Activated T-cell treated with anti-CD3 and anti-CD28 coated beads, Interleukin-2, amount 50 U/mL, for 72 hours (primary cell): ENCODE measurements around the gene PIGQ. TPM values are rescaled to one million over a fixed set of nuclear protein-coding genes. Genes with fewer than 3 reads are reported as not detected.

Experiments
- ATAC-seq, 2 donors: fragments of 150-1000 bp; cut with Tn5 transposase; replicated peaks in 1 of 2; 2 replicates each; pipeline ENCODE4 v1.10.0; 2021; ENCODE audit warnings: moderate library complexity in 2 of 2, mild to moderate bottlenecking in 1 of 2
- DNase-seq, 2 donors: peaks; one replicate each; pipeline ENCODE4 v3.0.0; 2021 to 2022; ENCODE audit warnings: mixed read lengths in 1 of 2
- H3K27ac Mint-ChIP-seq: one replicate; pipeline ENCODE4 v1.8.0; 2022; ENCODE audit warnings: mild to moderate bottlenecking, moderate library complexity, mixed read lengths
- H3K27me3 Mint-ChIP-seq: one replicate; pipeline ENCODE4 v1.8.0; 2022; ENCODE audit warnings: low read depth, mixed read lengths
- H3K36me3 Mint-ChIP-seq, 2 donors: one replicate each; pipeline ENCODE4 v1.8.0; 2022; ENCODE audit warnings: mixed read lengths in 2 of 2, mild to moderate bottlenecking in 1 of 2; ENCODE audit not compliant: insufficient read depth in 2 of 2
- H3K4me1 Mint-ChIP-seq: one replicate; pipeline ENCODE4 v1.8.0; 2022; ENCODE audit warnings: low read depth, mixed read lengths
- H3K4me3 Mint-ChIP-seq, 2 donors: one replicate each; pipeline ENCODE4 v1.8.0; 2022; ENCODE audit warnings: mild to moderate bottlenecking in 2 of 2, mixed read lengths in 2 of 2, moderate library complexity in 2 of 2
- H3K9me3 Mint-ChIP-seq, 2 donors: one replicate each; pipeline ENCODE4 v1.8.0; 2022; ENCODE audit warnings: mixed read lengths in 2 of 2
- total RNA-seq, 2 donors: library from RNA; stranded (reverse); gene quantifications; one replicate each; pipeline ENCODE4 v1.2.3, GENCODE V29; 2022

PIGQ gene
- total RNA-seq, 2 donors from 2014 or later, result 18.2 to 22.4 TPM

DNA sequence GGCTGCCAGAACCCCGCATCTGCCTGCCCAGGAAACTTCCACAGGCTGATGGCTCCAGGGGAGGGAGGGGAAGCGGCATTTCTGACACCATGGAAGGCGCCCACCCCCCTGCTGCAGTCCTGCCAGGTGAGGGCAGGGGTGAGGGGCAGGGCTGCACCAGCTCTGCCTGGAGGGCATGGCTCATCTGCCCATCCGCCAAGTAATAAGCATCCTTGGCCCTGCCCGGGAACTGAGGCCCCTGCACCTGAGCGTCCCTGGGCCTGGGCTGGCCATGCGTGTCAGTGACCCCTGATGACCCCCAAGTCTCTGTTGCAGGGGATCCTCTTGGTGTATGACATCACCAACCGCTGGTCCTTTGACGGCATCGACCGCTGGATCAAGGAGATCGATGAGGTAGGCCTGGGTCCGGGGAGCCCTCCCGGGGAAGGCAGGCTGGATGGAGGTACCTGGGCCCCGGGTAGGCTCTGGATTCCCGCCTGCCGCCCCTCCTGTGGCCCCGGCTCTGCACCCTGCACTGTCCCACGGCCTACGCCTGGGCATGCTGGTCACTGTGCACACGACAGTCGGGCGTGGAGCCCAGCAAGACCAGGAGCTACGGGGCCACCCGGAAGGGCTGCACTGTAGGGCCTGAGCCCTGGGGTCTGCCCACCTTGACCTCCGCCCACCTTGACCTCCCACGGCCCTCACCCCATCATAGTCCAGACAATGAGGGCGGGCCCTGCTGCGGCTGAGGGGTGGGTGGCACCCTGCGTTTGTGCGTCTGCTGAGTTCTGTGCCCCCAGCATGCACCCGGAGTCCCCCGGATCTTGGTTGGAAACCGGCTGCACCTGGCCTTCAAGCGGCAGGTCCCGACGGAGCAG lies 55.6 kb downstream of the PIGQ start:
- no peak overlapping the region for H3K27ac Mint-ChIP-seq
- no peaks in the 10 kb centered on the region for H3K9me3 Mint-ChIP-seq
- DNase-seq (no peak), ATAC-seq (no peak)
- H3K36me3 Mint-ChIP-seq, result no peaks in the 10 kb centered on the region
- no peaks in the 10 kb centered on the region for H3K27me3 Mint-ChIP-seq
- H3K4me1 Mint-ChIP-seq, result no peaks in the 10 kb centered on the region
- no peak overlapping the region for H3K4me3 Mint-ChIP-seq

DNA sequence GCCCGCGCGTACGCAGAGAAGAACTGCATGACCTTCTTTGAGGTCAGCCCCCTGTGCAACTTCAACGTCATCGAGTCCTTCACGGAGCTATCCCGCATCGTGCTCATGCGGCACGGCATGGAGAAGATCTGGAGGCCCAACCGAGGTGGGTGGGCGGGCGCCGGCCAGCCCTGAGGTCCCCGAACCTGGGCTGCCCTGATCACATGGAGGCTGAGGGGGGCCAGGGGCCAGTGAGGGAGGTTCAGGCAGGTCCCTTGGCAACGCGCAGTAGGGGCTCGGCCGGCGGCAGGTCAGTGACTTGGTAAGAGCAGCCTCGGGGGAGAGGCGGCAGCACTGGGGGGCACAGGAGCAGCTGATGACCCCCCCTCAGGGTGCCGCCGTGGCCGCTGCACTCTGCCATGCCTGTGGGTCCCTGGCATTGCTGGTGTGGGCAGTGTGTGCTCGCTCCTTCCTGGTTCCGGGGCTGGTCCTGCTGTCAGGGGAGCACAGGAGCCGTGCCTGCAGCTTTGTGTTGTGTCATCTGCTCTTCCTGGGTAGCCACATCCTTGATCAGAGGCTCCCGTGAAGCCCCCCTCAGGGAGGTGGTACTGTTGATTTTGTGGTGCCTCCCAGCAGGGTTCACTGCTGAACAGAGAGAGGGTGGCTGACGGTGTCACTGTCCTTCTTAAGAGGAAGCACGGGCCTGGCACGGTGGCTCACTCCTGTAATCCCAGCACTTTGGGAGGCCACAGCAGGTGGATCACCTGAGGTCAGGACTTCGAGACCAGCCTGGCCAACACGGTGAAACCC lies 56.4 kb downstream of the PIGQ start:
- no peaks in the 10 kb centered on the region for H3K9me3 Mint-ChIP-seq
- DNase-seq (no peak), ATAC-seq (no peak)
- no peaks in the 10 kb centered on the region for H3K4me1 Mint-ChIP-seq
- H3K4me3 Mint-ChIP-seq, result no peak overlapping the region
- no peak overlapping the region for H3K27ac Mint-ChIP-seq
- H3K27me3 Mint-ChIP-seq, result no peaks in the 10 kb centered on the region
- H3K36me3 Mint-ChIP-seq, result no peaks in the 10 kb centered on the region

DNA sequence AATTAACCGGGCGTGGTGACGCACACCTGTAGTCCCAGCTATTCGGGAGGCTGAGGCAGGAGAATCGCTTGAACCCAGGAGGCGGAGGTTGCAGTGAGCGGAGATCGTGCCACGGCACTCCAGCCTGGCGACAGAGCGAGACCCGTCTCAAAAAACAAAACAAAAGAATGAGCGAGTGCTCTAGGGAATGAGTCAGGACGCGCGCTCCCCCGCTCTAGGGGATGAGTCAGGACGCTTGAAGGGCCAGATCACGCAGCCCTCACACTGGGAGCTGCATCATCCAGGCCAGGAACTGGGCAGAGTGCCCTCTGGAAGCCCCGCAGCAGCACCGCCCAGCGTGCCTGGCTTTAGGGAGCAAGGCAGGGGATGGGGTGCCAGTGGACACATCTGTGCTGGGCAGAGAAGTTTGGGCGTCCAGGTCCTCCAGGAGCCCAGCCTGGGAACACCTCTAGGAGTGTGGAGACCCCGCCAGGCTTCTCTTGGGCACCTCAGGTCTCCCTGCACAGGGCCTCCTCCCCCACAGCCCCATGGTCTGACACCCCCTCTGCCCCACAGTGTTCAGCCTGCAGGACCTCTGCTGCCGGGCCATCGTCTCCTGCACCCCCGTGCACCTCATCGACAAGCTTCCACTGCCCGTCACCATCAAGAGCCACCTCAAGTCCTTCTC lies 57.2 kb downstream of the PIGQ start:
- Mint-ChIP-seq H3K4me3 (no peak overlapping the region), H3K27me3 (no peaks in the 10 kb centered on the region), H3K27ac (no peak overlapping the region), H3K9me3 (no peaks in the 10 kb centered on the region), H3K36me3 (no peaks in the 10 kb centered on the region), H3K4me1 (no peaks in the 10 kb centered on the region)
- DNase-seq (no peak), ATAC-seq (no peak)

DNA sequence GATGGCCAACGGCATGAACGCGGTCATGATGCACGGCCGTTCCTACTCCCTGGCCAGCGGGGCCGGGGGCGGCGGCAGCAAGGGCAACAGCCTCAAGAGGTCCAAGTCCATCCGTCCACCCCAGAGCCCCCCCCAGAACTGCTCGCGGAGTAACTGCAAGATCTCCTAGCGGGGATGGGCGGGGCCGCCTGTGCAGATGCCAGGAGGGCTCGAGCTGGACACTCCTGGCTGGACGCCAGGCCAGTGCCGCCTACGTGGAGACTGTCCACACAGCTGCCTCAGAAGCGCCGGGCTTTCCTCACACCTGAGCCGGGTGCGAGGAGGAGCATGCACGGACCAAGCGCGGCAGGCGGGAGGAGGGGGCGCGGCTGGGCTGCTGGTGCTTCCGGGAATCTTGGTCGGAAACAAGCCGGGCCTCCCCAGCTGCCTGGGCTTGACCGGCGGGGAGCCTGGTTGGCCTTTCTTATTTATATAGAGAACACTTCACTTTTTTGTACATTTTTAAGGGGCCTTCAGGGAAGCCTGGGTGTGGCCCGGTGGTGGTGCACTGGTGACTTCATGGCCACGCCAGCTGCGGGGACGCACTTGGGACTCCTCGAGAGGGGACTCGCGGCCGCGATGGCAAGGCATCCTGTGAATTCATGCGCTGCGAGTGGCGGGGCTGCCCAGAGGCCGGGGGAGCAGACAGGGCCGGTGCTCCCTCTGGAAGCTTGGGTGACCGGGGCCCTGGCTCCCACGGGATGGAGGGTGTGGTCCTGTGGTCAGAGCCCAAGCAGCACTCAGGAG lies 57.9 kb downstream of the PIGQ start:
- ATAC-seq, result no peak
- H3K4me1 Mint-ChIP-seq, result no peaks in the 10 kb centered on the region
- H3K4me3 Mint-ChIP-seq, result no peak overlapping the region
- H3K27me3 Mint-ChIP-seq, result no peaks in the 10 kb centered on the region
- H3K27ac Mint-ChIP-seq, result no peak overlapping the region
- no peaks in the 10 kb centered on the region for H3K9me3 Mint-ChIP-seq
- DNase-seq, result no peak
- H3K36me3 Mint-ChIP-seq, result no peaks in the 10 kb centered on the region

DNA sequence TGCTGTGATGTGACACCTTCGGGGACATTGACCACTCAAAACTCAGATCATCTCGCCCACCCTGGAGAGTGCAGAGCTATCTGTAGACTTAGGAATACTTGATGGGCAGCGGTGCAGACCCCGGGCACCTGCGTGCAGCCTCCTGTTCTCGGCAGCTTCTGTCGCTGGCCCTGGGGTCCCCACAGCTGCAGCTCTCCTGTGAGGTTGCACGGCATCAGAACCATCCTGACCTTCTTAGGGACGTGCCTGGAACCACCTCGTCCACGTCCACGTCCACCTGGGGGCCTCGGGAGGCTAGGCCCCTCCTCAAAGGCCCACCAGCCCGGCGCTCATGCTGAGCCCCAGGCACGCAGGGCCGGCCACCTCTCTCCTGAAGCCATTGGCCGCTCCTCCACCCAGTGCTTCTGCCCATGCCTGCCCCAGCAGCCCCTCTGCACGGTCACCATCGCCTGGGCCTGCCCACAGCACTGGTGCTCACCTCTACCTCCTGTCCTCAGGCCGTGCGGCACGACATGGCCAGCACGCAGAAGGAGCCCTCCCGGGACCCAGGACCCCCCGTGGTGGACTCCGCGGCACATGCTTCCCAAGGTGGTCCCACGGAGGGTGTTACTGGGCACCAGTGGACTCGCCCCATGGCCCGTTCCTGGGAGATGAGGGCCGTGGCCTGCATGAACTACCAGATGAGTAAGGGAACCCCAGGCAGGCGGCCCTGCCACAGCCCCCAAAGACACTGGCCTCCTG lies 58.7 kb downstream of the PIGQ start:
- ATAC-seq (no peak), DNase-seq (no peak)
- no peaks in the 10 kb centered on the region for H3K36me3 Mint-ChIP-seq
- no peaks in the 10 kb centered on the region for H3K27me3 Mint-ChIP-seq
- no peaks in the 10 kb centered on the region for H3K9me3 Mint-ChIP-seq
- no peak overlapping the region for H3K27ac Mint-ChIP-seq
- H3K4me1 Mint-ChIP-seq, result no peaks in the 10 kb centered on the region
- no peak overlapping the region for H3K4me3 Mint-ChIP-seq

DNA sequence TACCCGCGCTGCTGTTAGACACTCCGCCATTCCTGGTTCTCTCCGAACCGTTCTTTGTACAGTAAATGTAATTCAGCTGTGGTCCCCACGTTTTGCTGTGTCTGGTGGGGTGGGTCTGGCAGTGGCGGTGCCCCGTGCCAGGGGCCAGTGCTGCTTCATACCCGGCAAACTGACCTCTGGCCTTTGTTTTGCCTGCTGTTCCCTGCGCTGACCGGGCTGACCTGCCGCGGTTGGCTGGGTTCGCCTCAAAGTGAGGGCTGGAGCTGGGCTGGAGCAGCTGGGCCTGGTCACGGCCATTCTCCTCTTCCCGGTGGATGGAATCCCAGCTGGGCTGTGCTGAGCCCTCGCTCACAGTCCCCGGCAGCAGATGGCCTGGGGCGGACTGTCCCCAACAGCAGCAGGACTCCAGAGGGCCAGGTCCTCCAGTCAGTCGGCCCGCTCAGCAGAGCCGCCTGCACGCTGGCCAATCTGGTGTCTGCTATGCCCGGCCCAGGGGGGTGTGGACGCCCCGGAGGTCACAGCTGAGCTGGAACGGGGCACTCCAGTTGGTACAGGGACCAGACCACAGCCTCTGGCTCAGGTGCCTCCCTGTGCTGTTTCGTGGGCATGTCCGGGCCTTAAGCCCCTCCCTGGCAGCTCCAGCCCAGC lies 59.5 kb downstream of the PIGQ start:
- ATAC-seq (no peak), DNase-seq (no peak)
- Mint-ChIP-seq H3K36me3 (no peaks in the 10 kb centered on the region), H3K27ac (no peak overlapping the region), H3K27me3 (no peaks in the 10 kb centered on the region), H3K9me3 (no peaks in the 10 kb centered on the region), H3K4me3 (no peak overlapping the region), H3K4me1 (no peaks in the 10 kb centered on the region)

DNA sequence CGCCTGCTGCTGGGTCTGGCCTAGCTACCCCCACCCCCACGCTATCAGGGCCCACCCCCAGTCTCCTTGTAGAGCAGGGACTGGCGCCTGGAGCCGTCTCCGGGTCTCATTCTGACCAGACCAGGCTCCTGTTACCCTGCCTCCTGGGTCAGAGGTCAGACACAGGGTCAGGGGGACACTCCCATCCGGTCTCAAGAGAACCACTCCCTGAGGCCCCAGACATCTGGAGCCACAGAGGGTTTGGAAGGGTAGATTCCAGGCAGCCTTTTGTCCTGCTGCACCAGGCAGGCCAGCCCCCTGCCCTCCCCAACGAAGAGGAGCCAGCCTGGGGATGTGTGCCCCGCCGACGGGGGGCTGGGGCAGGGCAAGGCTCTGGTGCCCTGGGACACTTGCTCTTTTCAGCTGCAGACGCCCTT lies 60.1 kb downstream of the PIGQ start:
- Mint-ChIP-seq H3K9me3 (no peaks in the 10 kb centered on the region), H3K36me3 (no peaks in the 10 kb centered on the region), H3K4me1 (peaks cover 4% of the 10 kb centered on the region), H3K27me3 (no peaks in the 10 kb centered on the region), H3K27ac (no peak overlapping the region), H3K4me3 (no peak overlapping the region)
- DNase-seq, result no peak
- no peak for ATAC-seq

DNA sequence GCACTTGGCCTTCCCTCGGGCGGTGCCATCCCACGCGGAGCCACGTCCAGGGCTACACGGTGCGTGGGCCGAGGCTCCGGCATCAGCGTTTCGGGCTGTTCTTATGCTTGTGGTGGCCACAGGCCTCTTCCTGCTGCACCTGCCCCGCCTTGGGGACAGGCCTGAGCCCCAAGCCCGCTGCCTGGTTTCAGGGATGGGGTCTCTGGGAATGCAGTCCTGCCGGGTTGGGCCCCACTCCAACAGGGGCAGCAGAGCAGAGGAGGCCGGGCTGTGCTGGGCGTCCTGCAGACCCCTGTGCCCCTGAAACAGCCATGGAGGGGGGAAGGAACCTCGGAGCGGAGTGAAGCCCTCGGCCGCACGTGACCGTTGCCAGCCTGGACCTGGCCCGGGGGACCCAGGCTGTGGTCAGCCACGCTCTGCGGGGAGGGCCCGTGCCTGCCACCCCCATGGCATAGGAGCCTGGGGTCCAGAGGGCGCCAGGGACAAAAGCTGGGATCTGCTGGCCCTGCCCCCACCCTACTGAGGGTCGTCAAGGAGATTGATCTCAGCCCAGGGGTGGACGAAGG lies 60.6 kb downstream of the PIGQ start:
- Mint-ChIP-seq H3K9me3 (no peaks in the 10 kb centered on the region), H3K27me3 (no peaks in the 10 kb centered on the region), H3K4me3 (no peak overlapping the region), H3K36me3 (no peaks in the 10 kb centered on the region), H3K27ac (no peak overlapping the region), H3K4me1 (peaks cover 5% of the 10 kb centered on the region)
- ATAC-seq (no peak), DNase-seq (no peak)

DNA sequence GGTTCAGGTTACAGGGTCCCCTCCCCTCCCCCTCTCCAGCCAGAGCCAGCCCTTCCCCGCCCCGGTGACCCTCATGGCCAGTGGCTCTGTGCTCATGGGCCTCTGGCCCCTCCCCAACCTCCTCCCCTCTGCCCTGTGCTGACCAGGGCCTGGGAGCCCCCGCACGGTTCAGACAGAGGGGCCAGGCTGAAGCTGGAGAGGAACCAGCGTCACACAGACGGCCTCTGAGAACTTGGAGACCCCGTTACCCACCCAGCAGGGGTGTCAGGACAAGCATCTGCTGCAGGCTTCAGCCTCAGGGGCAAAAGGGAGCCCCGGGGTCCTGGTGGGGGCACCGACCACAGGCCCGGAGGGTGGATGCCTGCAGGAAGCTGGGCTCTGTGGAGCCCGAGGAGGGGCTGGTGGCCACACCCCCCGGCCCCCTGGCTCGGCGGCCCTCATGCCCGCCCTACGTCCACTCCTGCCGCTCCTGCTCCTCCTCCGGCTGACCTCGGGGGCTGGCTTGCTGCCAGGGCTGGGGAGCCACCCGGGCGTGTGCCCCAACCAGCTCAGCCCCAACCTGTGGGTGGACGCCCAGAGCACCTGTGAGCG lies 61.1 kb downstream of the PIGQ start, which contains the start of gene WFIKKN1:
WFIKKN1 (plus strand) TSS at position 171 of the 591 bp plus-strand sequence; CDS start at position 440, 269 bp downstream.
- Mint-ChIP-seq H3K27me3 (no peaks in the 10 kb centered on the region), H3K4me1 (peaks cover 5% of the 10 kb centered on the region), H3K4me3 (no peak within 1 kb of the TSS), H3K27ac (no peak within 1 kb of the TSS), H3K36me3 (no peaks in the 10 kb centered on the region), H3K9me3 (no peaks in the 10 kb centered on the region)
- DNase-seq, result no peak
- no peak for ATAC-seq

DNA sequence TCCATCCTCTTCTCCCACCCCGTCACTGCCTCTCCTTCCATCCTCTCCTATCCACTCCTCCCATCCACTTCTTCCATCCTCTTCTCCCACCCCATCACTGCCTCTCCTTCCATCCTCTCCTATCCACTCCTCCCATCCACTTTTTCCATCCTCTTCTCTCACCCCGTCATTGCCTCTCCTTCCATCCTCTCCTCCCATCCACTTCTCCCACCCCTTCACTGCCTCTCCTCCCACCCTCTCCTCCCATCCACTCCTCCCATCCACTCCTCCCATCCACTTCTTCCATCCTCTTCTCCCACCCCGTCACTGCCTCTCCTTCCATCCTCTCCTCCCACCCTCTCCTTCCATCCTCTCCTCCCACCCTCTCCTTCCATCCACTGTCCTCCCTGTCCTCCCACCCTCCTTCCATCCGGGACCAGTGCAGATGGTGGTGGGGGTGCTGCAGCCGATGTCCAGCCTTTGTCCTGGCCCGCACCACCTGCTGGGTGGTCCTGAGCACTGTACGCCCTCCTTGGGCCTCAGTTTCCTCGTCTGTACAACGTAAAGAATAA lies 62.1 kb downstream of the PIGQ start:
- ATAC-seq (no peak), DNase-seq (no peak)
- H3K36me3 Mint-ChIP-seq, result no peaks in the 10 kb centered on the region

More for the DNA sequence above, 62.1 kb downstream of the PIGQ start:
- no peaks in the 10 kb centered on the region for H3K9me3 Mint-ChIP-seq
- H3K4me3 Mint-ChIP-seq, result no peak overlapping the region
- H3K27me3 Mint-ChIP-seq, result no peaks in the 10 kb centered on the region
- H3K27ac Mint-ChIP-seq, result no peak overlapping the region
- H3K4me1 Mint-ChIP-seq, result peaks cover 11% of the 10 kb centered on the region
